ENCODE results near the gene HIPK4.

HIPK4 gene

DNA sequence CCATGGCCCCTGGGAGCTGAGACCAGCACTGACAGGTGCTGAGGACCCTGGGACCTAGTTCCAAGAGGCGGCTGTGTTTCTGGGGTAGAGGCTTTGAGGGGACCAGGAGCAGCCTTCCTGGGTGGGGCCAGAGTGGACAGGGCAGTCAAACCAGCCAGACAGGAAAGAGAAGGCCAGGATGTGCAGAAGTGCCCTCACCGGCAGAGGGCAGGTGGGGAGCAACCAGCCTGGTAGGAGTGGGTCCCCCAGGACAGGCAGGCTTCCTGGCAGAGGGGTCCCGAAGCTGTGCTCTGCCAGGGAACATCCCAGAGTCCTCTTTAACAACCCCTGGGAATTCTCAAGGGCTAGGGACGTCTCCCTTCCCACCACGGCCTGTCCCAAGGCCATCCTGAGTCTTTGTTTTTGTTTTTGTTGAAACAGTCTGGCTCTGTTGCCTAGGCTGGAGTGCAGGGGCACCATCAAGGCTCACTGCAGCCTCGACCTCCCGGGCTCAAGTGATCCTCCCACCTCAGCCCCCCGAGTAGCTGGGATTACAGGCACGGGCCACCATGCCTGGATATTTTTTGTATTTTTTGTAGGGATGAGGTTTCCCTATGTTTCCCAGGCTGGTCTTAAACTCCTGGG is 3.0 kb upstream of the HIPK4 start:
- Histone ChIP-seq H3K27ac (ENCODE audit: low read depth, low read length) (no peak overlapping the region), H3K14ac (ENCODE audit: low read length) (peak overlapping the region; percentile 36), H2AK5ac (ENCODE audit: low read length) (peak overlapping the region; percentile 77), H2BK12ac (ENCODE audit: low read length) (peak overlapping the region; percentile 58), H3K23ac (ENCODE audit: low read length) (no peak overlapping the region), H3K9ac (ENCODE audit: low read length) (no peak overlapping the region), H2BK5ac (ENCODE audit: low read depth, low read length, poor library complexity) (peak overlapping the region; percentile 7), H2BK120ac (ENCODE audit: insufficient read depth, low read length, poor library complexity) (peak overlapping the region; percentile 64), H3K9me3 (ENCODE audit: insufficient read depth, low read depth, low read length) (no peaks in the 10 kb centered on the region), H3K4me1 (ENCODE audit: control insufficient read depth in 1 of 2, insufficient read depth in 2 of 2, low read length in 2 of 2) (peaks cover 11 to 17% of the 10 kb centered on the region in 2 experiments), H4K91ac (ENCODE audit: low read depth, low read length) (peak overlapping the region; percentile 88), H2AFZ (ENCODE audit: insufficient read depth, low read length, poor library complexity) (no peak overlapping the region), H3K36me3 (ENCODE audit: control insufficient read depth in 1 of 2, insufficient read depth in 2 of 2, low read length in 2 of 2) (no peaks in the 10 kb centered on the region), H3K4ac (ENCODE audit: low read depth, low read length) (no peak overlapping the region), H4K8ac (ENCODE audit: low read depth, low read length) (peak overlapping the region; percentile 63), H4K12ac (ENCODE audit: low read depth, low read length) (peak overlapping the region; percentile 6), H3K4me2 (ENCODE audit: low read length) (no peak overlapping the region), H3K18ac (ENCODE audit: low read length) (peak overlapping the region; percentile 28), H3K79me1 (ENCODE audit: low read length) (peaks cover 13% of the 10 kb centered on the region), H3K27me3 (ENCODE audit: insufficient read depth, low read length) (no peaks in the 10 kb centered on the region), H3K4me3 (ENCODE audit: low read depth, low read length) (no peak overlapping the region), H3K79me2 (ENCODE audit: control insufficient read depth, insufficient read depth, low read length, poor library complexity) (peaks cover 1% of the 10 kb centered on the region)
- no CpG with 5 or more reads among the region's 9 CpGs for WGBS (ENCODE audit: extremely low coverage, insufficient coverage, insufficient read length)
- DNase-seq = peak; percentile 17 to 42

DNA sequence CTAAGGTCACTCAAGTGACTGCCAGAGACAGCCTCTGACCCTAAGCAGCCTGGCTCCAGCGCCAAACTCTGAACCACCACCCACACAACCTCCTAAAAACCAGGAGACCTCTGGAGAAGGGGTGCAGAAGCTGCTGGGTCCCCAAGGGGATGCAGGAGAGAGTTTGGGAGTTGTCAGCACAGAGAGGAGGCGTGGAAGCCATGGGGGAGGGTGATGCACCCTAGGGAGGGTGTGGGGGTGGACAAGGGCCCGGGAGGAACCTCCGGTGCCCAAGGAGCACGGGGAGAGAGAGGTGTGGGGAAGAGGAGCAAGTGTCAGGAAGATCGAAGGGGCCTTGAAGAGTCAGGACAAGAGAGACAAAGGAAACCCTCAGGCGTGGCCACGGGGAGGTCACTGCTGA is 2.1 kb upstream of the HIPK4 start:
- no peak overlapping the region for H3K23ac ChIP-seq (ENCODE audit: low read length)
- peak overlapping the region; percentile 58 for H2BK12ac ChIP-seq (ENCODE audit: low read length)
- peak overlapping the region; percentile 77 for H2AK5ac ChIP-seq (ENCODE audit: low read length)
- peaks cover 1% of the 10 kb centered on the region for H3K79me2 ChIP-seq (ENCODE audit: control insufficient read depth, insufficient read depth, low read length, poor library complexity)
- peak overlapping the region; percentile 64 for H2BK120ac ChIP-seq (ENCODE audit: insufficient read depth, low read length, poor library complexity)
- no peak for DNase-seq
- H3K4me2 ChIP-seq (ENCODE audit: low read length) = no peak overlapping the region
- peaks cover 11 to 17% of the 10 kb centered on the region in 2 experiments for H3K4me1 ChIP-seq (ENCODE audit: control insufficient read depth in 1 of 2, insufficient read depth in 2 of 2, low read length in 2 of 2)
- no peak overlapping the region for H3K4me3 ChIP-seq (ENCODE audit: low read depth, low read length)
- no peaks in the 10 kb centered on the region for H3K9me3 ChIP-seq (ENCODE audit: insufficient read depth, low read depth, low read length)
- peak overlapping the region; percentile 36 for H3K14ac ChIP-seq (ENCODE audit: low read length)
- peak overlapping the region; percentile 88 for H4K91ac ChIP-seq (ENCODE audit: low read depth, low read length)
- H3K27me3 ChIP-seq (ENCODE audit: insufficient read depth, low read length) = no peaks in the 10 kb centered on the region
- peak overlapping the region; percentile 6 for H4K12ac ChIP-seq (ENCODE audit: low read depth, low read length)
- no CpG with 5 or more reads among the region's 8 CpGs for whole genome bisulfite sequencing (ENCODE audit: extremely low coverage, insufficient coverage, insufficient read length)
- H4K8ac ChIP-seq (ENCODE audit: low read depth, low read length) = peak overlapping the region; percentile 20
- H3K79me1 ChIP-seq (ENCODE audit: low read length) = peaks cover 13% of the 10 kb centered on the region
- H2BK5ac ChIP-seq (ENCODE audit: low read depth, low read length, poor library complexity) = peak overlapping the region; percentile 7
- peak overlapping the region; percentile 8 for H2AFZ ChIP-seq (ENCODE audit: insufficient read depth, low read length, poor library complexity)
- H3K9ac ChIP-seq (ENCODE audit: low read length) = no peak overlapping the region
- H3K27ac ChIP-seq (ENCODE audit: low read depth, low read length) = no peak overlapping the region
- H3K36me3 ChIP-seq (ENCODE audit: control insufficient read depth in 1 of 2, insufficient read depth in 2 of 2, low read length in 2 of 2) = no peaks in the 10 kb centered on the region
- no peak overlapping the region for H3K18ac ChIP-seq (ENCODE audit: low read length)
- peak overlapping the region; percentile 13 for H3K4ac ChIP-seq (ENCODE audit: low read depth, low read length)

DNA sequence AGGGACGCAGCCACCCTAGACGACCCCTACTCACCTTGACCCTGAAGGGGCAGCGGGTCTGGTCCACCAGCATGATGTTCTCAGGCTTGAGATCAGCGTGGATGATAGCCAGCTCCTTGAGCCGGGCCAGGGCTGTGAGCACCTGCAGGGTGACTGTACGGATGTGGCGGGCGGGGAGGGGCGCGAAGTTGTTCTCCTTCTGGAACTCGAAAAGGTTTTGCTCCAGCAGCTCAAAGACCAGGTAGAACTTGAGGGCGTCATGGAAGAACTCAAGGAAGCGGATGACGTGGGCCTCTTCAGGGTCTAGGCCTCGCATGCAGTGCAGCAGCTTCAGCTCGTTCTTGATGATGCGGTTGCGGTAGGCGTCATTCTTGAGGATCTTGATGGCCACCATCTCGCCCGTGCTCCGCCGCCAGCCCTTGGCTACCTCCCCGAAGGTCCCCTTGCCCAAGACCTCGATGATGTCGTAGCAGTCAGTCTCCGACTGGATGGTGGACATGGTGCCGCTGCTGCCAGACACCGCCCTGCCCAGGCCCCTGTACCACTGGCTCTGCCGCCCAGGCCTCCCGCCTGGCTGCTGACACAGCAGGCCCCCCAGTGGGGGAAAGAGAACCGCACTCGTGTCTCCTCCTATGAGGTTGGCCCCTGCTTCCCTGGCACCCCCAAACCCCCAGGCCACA is 437 bp downstream of the HIPK4 start:
- no peak overlapping the region for H2AK5ac ChIP-seq (ENCODE audit: low read length)
- H4K12ac ChIP-seq (ENCODE audit: low read depth, low read length) = no peak overlapping the region
- no peak overlapping the region for H2BK5ac ChIP-seq (ENCODE audit: low read depth, low read length, poor library complexity)
- no peak overlapping the region for H3K27ac ChIP-seq (ENCODE audit: low read depth, low read length)
- peaks cover 13% of the 10 kb centered on the region for H3K79me1 ChIP-seq (ENCODE audit: low read length)
- H2AFZ ChIP-seq (ENCODE audit: insufficient read depth, low read length, poor library complexity) = no peak overlapping the region
- no peak overlapping the region for H3K4me2 ChIP-seq (ENCODE audit: low read length)
- no peak overlapping the region for H2BK120ac ChIP-seq (ENCODE audit: insufficient read depth, low read length, poor library complexity)
- peaks cover 1% of the 10 kb centered on the region for H3K79me2 ChIP-seq (ENCODE audit: control insufficient read depth, insufficient read depth, low read length, poor library complexity)
- H4K91ac ChIP-seq (ENCODE audit: low read depth, low read length) = no peak overlapping the region
- no peak overlapping the region for H4K8ac ChIP-seq (ENCODE audit: low read depth, low read length)
- no peaks in the 10 kb centered on the region for H3K36me3 ChIP-seq (ENCODE audit: control insufficient read depth in 1 of 2, insufficient read depth in 2 of 2, low read length in 2 of 2)
- H3K27me3 ChIP-seq (ENCODE audit: insufficient read depth, low read length) = no peaks in the 10 kb centered on the region
- no peak for DNase-seq
- no peak overlapping the region for H2BK12ac ChIP-seq (ENCODE audit: low read length)
- H3K9ac ChIP-seq (ENCODE audit: low read length) = no peak overlapping the region
- H3K14ac ChIP-seq (ENCODE audit: low read length) = no peak overlapping the region
- H3K4me1 ChIP-seq (ENCODE audit: control insufficient read depth in 1 of 2, insufficient read depth in 2 of 2, low read length in 2 of 2) = peaks cover 11 to 17% of the 10 kb centered on the region in 2 experiments
- H3K18ac ChIP-seq (ENCODE audit: low read length) = no peak overlapping the region
- no peak overlapping the region for H3K4ac ChIP-seq (ENCODE audit: low read depth, low read length)
- whole genome bisulfite sequencing (ENCODE audit: extremely low coverage, insufficient coverage, insufficient read length) = no CpG with 5 or more reads among the region's 33 CpGs
- H3K9me3 ChIP-seq (ENCODE audit: insufficient read depth, low read depth, low read length) = no peaks in the 10 kb centered on the region
- no peak overlapping the region for H3K4me3 ChIP-seq (ENCODE audit: low read depth, low read length)
- no peak overlapping the region for H3K23ac ChIP-seq (ENCODE audit: low read length)

DNA sequence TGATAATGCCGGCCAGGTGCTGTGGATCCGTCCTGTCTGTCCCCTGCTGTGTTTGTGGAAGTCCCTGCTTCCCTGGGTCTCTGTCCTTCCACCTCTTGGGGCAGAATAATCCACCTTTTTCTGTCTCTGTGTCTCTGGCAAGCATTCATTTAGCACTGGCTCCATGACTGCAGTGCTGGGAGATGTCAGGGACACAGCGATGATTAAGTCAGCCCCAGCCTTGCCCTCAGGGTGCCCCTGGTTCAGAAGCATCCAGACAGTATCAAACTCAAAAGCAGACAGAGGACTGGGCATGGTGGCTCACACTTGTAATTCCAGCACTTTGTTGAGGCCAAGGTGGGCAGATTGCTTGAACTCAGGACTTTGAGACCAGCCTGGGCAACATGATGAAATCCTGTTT is 1.5 kb downstream of the HIPK4 start:
- no peak overlapping the region for H4K8ac ChIP-seq (ENCODE audit: low read depth, low read length)
- no peak overlapping the region for H3K23ac ChIP-seq (ENCODE audit: low read length)
- no peak overlapping the region for H4K91ac ChIP-seq (ENCODE audit: low read depth, low read length)
- H2AK5ac ChIP-seq (ENCODE audit: low read length) = no peak overlapping the region
- peaks cover 13% of the 10 kb centered on the region for H3K79me1 ChIP-seq (ENCODE audit: low read length)
- WGBS (ENCODE audit: extremely low coverage, insufficient coverage, insufficient read length) = no CpG with 5 or more reads among the region's 3 CpGs
- H3K36me3 ChIP-seq (ENCODE audit: control insufficient read depth in 1 of 2, insufficient read depth in 2 of 2, low read length in 2 of 2) = no peaks in the 10 kb centered on the region
- no peak overlapping the region for H3K14ac ChIP-seq (ENCODE audit: low read length)
- no peak overlapping the region for H2BK120ac ChIP-seq (ENCODE audit: insufficient read depth, low read length, poor library complexity)
- H3K79me2 ChIP-seq (ENCODE audit: control insufficient read depth, insufficient read depth, low read length, poor library complexity) = peaks cover 1% of the 10 kb centered on the region
- no peak overlapping the region for H3K4ac ChIP-seq (ENCODE audit: low read depth, low read length)
- H3K4me2 ChIP-seq (ENCODE audit: low read length) = no peak overlapping the region
- no peaks in the 10 kb centered on the region for H3K27me3 ChIP-seq (ENCODE audit: insufficient read depth, low read length)
- H2BK5ac ChIP-seq (ENCODE audit: low read depth, low read length, poor library complexity) = no peak overlapping the region
- H3K9me3 ChIP-seq (ENCODE audit: insufficient read depth, low read depth, low read length) = no peaks in the 10 kb centered on the region
- H2BK12ac ChIP-seq (ENCODE audit: low read length) = no peak overlapping the region
- H4K12ac ChIP-seq (ENCODE audit: low read depth, low read length) = no peak overlapping the region
- H3K27ac ChIP-seq (ENCODE audit: low read depth, low read length) = no peak overlapping the region
- no peak overlapping the region for H2AFZ ChIP-seq (ENCODE audit: insufficient read depth, low read length, poor library complexity)
- DNase-seq = no peak
- H3K4me1 ChIP-seq (ENCODE audit: control insufficient read depth in 1 of 2, insufficient read depth in 2 of 2, low read length in 2 of 2) = peaks cover 11 to 15% of the 10 kb centered on the region in 2 experiments
- H3K4me3 ChIP-seq (ENCODE audit: low read depth, low read length) = no peak overlapping the region
- no peak overlapping the region for H3K18ac ChIP-seq (ENCODE audit: low read length)
- no peak overlapping the region for H3K9ac ChIP-seq (ENCODE audit: low read length)

All from trophoblast cell (in vitro differentiated cells and primary cell).